PFSK-1 (cell line): Measurements from ENCODE around the gene TMEM259.

ENCODE experiments used
- FOXP2 ChIP-seq: optimal IDR thresholded peaks from 2 replicates; pipeline ENCODE3; 2011; ENCODE audit warnings: borderline replicate concordance, control low read depth, inconsistent platforms; ENCODE audit not compliant: insufficient read depth; ENCODE audit errors: extremely low read length, extremely low read depth
- POLR2AphosphoS5 ChIP-seq: IDR thresholded peaks from 2 replicates; pipeline ENCODE4 v1.6.1; 2012; ENCODE audit warnings: low read depth, mild to moderate bottlenecking, control low read depth, low read length, moderate library complexity
- SIN3A ChIP-seq: IDR thresholded peaks from 2 replicates; pipeline ENCODE4 v1.6.1; 2012; ENCODE audit warnings: mild to moderate bottlenecking, low read length, moderate library complexity, borderline replicate concordance; ENCODE audit not compliant: insufficient read depth
- TAF1 ChIP-seq: IDR thresholded peaks from 2 replicates; pipeline ENCODE4 v1.6.1; 2012; ENCODE audit warnings: low read length, control low read depth, borderline replicate concordance; ENCODE audit not compliant: insufficient read depth
- TF ChIP-seq, protein P1 (sequence below), 2 experiments: IDR thresholded peaks; 2 replicates each; pipeline versions ENCODE4 v1.6.1 to v1.8.0; 2011 to 2012; ENCODE audit warnings: low read depth in 2 of 2, low read length in 2 of 2, control low read depth in 1 of 2, inconsistent platforms in 1 of 2, mild to moderate bottlenecking in 1 of 2, moderate library complexity in 1 of 2; ENCODE audit not compliant: insufficient read depth in 1 of 2

TMEM259 gene

DNA sequence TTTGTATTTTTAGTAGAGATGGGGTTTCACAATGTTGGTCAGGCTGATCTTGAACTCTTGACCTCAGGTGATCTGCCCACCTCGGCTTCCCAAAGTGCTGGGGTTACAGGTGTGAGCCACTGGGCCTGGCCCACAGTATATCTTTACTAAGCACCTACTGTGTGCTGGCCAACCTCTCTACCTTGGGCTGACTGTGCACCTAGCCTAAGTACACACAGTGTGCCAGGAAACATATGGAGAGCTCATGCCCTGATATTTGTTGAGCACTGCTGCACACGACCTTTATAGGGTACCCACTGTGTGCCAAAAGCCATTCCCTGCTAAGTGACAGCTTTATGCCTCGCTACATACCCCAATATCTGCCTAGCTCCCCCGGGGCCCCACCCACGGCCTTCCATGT lies 39.8 kb upstream of the TMEM259 start:
- TF ChIP-seq POLR2AphosphoS5 = no peak
- TF ChIP-seq, protein P1, sequence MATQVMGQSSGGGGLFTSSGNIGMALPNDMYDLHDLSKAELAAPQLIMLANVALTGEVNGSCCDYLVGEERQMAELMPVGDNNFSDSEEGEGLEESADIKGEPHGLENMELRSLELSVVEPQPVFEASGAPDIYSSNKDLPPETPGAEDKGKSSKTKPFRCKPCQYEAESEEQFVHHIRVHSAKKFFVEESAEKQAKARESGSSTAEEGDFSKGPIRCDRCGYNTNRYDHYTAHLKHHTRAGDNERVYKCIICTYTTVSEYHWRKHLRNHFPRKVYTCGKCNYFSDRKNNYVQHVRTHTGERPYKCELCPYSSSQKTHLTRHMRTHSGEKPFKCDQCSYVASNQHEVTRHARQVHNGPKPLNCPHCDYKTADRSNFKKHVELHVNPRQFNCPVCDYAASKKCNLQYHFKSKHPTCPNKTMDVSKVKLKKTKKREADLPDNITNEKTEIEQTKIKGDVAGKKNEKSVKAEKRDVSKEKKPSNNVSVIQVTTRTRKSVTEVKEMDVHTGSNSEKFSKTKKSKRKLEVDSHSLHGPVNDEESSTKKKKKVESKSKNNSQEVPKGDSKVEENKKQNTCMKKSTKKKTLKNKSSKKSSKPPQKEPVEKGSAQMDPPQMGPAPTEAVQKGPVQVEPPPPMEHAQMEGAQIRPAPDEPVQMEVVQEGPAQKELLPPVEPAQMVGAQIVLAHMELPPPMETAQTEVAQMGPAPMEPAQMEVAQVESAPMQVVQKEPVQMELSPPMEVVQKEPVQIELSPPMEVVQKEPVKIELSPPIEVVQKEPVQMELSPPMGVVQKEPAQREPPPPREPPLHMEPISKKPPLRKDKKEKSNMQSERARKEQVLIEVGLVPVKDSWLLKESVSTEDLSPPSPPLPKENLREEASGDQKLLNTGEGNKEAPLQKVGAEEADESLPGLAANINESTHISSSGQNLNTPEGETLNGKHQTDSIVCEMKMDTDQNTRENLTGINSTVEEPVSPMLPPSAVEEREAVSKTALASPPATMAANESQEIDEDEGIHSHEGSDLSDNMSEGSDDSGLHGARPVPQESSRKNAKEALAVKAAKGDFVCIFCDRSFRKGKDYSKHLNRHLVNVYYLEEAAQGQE (IDR thresholded peaks at IDR 0.05; ENCODE audit: insufficient read depth in 1 of 2, low read depth in 2 of 2, low read length in 2 of 2) = no peak
- TF ChIP-seq SIN3A = no peak
- no peak for TF ChIP-seq FOXP2
- no peak for TF ChIP-seq TAF1

DNA sequence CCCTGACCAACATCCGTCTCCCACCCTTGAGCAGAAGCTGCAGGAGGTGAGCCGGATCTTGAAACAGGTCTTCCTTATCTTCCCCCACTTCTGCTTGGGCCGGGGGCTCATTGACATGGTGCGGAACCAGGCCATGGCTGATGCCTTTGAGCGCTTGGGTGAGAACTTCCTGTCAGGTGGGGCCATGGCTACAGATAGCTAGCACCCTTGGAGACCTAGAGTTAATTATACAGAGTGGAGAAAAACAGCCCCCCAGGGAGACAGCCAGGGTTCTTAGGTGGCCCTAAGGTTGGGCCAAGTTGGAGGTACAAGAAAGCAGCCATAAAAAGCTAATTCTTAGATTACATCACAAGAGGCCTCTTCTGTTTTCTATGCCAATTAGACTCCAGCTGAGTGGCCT lies 37.2 kb upstream of the TMEM259 start:
- TF ChIP-seq FOXP2 (no peak), SIN3A (no peak), POLR2AphosphoS5 (no peak), TAF1 (no peak)
- TF ChIP-seq, protein P1 (IDR thresholded peaks at IDR 0.05; ENCODE audit: insufficient read depth in 1 of 2, low read depth in 2 of 2, low read length in 2 of 2) = no peak

DNA sequence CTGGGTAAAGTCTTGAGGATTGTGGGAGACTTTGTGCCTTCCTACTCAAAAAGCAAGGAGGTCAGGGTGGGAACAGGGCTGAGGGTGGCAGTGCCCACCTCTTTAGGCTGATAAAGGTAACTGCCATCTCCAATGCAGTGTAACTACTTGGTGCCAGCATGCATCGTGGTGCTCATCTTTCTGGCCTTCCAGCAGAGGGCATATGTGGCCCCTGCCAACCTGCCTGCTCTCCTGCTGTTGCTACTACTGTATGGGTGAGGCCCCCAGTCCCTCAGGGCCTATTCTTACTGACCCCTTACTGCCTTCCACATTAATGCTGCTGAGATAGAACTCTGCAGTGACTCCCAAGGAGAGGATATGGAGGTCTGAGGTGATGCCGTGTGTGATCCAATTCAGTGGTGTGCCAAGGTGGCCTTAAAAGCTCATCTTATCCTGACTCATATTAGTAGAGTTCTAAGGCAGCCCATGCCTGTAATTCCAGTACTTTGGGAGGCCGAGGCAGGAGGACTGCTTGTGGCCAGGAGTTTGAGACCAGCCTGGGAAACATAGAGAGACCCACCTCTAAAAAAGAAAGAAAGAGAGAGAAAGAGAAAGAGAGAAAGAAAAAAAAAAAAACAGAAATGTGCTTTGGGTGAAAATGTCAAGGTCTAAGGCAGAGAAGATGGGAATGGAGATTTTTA lies 36.4 kb upstream of the TMEM259 start:
- TF ChIP-seq TAF1 (no peak), POLR2AphosphoS5 (no peak), FOXP2 (no peak), SIN3A (no peak)
- TF ChIP-seq, protein P1 (IDR thresholded peaks at IDR 0.05; ENCODE audit: insufficient read depth in 1 of 2, low read depth in 2 of 2, low read length in 2 of 2) = no peak

DNA sequence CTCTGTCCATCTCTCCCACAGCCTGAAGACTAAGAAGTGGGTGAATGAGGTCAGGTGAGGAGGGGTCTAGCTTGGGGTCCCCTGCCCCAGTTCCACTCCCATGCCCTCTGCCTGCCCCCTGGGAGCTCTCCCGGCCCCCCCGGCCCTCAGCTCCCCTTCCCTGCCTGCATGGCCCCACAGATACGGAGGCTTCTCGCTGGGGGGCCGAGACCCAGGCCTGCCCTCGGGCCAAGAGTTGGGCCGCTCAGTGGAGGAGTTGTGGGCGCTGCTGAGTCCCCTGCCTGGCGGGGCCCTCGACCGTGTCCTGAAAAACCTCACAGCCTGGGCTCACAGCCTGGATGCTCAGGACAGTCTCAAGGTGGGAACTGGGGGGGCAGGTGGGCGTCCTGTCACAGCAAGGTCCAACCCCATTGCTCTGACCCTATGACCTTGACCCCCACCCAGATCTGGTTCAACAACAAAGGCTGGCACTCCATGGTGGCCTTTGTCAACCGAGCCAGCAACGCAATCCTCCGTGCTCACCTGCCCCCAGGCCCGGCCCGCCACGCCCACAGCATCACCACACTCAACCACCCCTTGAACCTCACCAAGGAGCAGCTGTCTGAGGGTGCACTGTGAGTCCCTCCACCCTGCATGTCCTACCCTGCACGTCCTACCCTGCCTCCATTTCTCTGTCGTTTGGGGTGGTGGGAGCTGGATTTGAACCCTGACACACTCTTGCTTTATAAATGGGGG lies 35.1 kb upstream of the TMEM259 start:
- TF ChIP-seq TAF1 = no peak
- TF ChIP-seq SIN3A = no peak
- TF ChIP-seq, protein P1 (IDR thresholded peaks at IDR 0.05; ENCODE audit: insufficient read depth in 1 of 2, low read depth in 2 of 2, low read length in 2 of 2) = no peak
- TF ChIP-seq POLR2AphosphoS5 = no peak
- no peak for TF ChIP-seq FOXP2
